ENCODE data around the gene LGALSL.

DNA sequence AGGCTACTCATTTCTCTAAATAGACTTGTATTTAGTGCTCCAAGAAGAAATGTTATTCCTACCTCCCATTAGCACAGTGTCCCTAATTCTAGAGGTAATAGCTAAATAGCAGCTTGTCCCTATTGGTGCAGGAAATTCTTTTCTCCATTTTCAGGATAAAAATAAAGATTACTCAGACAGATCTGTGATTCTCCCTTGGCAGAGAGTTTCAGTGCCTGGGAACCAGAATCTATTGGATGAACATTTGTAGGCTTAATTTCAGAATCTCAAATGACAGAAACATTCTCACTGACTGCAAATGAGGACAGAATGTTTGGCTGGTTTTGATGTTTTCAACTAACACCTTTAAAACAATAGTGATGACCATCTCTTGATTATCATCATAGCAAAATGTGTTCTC, 33.3 kb upstream of the LGALSL start:
- TF ChIP-seq POLR2AphosphoS5 (IDR thresholded peaks at IDR 0.05) (no peak), POLR2A (IDR thresholded peaks at IDR 0.05) (no peak), EP300 (IDR thresholded peaks at IDR 0.05; ENCODE audit: low read depth) (no peak)
- TF ChIP-seq, protein P1, sequence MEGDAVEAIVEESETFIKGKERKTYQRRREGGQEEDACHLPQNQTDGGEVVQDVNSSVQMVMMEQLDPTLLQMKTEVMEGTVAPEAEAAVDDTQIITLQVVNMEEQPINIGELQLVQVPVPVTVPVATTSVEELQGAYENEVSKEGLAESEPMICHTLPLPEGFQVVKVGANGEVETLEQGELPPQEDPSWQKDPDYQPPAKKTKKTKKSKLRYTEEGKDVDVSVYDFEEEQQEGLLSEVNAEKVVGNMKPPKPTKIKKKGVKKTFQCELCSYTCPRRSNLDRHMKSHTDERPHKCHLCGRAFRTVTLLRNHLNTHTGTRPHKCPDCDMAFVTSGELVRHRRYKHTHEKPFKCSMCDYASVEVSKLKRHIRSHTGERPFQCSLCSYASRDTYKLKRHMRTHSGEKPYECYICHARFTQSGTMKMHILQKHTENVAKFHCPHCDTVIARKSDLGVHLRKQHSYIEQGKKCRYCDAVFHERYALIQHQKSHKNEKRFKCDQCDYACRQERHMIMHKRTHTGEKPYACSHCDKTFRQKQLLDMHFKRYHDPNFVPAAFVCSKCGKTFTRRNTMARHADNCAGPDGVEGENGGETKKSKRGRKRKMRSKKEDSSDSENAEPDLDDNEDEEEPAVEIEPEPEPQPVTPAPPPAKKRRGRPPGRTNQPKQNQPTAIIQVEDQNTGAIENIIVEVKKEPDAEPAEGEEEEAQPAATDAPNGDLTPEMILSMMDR (IDR thresholded peaks at IDR 0.05) = no peak

Measured in transverse colon (tissue), 4 donors.